HEK293 (cell line): Measurements from ENCODE around the gene RAD51C.

Source experiments
- CTCF ChIA-PET: fragments of 350-600 bp; formaldehyde crosslinking; extraction: SDS; loops from one replicate; lab custom pipeline; 2021; ENCODE audit warnings: antibody characterized with exemption; lab: Yijun Ruan, JAX
- POLR2A ChIA-PET: fragments of 300-600 bp; formaldehyde crosslinking; extraction: SDS; loops from one replicate; lab custom pipeline; 2020; ENCODE audit warnings: antibody characterized with exemption, inconsistent platforms; lab: Yijun Ruan, JAX
- H3K27ac ChIP-seq: fragments of 200-500 bp; sonication (Bioruptor generic); 2 replicates; pipeline ENCODE4 v1.5.1; 2014; ENCODE audit warnings: low read depth, low read length, control low read depth, inconsistent platforms; ENCODE audit errors: extremely low read depth
- H3K36me3 ChIP-seq, 2 experiments: fragments of 200-500 bp in 1 of 2; sonication (Bioruptor generic) in 1 of 2; 1 replicate in 1 of 2; 2 replicates in 1 of 2; pipeline ENCODE4 v1.5.1; 2014 to 2017; ENCODE audit warnings: inconsistent platforms in 2 of 2, low read length in 2 of 2; ENCODE audit not compliant: control insufficient read depth in 2 of 2, insufficient read depth in 1 of 2
- H3K4me1 ChIP-seq: fragments of 200-500 bp; sonication (Bioruptor generic); 2 replicates; pipeline ENCODE4 v1.5.1; 2014; ENCODE audit warnings: mild to moderate bottlenecking, low read length, inconsistent platforms; ENCODE audit not compliant: control insufficient read depth, insufficient read depth
- H3K4me3 ChIP-seq: 2 replicates; pipeline ENCODE4 v1.5.1; 2011; ENCODE audit warnings: low read depth, mild to moderate bottlenecking, control low read depth, low read length, moderate library complexity
- H3K9me3 ChIP-seq: fragments of 200-500 bp; sonication (Bioruptor generic); 2 replicates; pipeline ENCODE4 v1.5.1; 2014; ENCODE audit warnings: low read depth, low read length, inconsistent platforms; ENCODE audit not compliant: control insufficient read depth, insufficient read depth
- BCL11A ChIP-seq: fragments of 450-650 bp; formaldehyde crosslinking; IDR thresholded peaks from 2 replicates; pipeline ENCODE4 v1.5.1; 2016; ENCODE audit warnings: low read depth, missing biosample characterization, missing genetic modification characterization
- KLF8 ChIP-seq: fragments of 450-650 bp; formaldehyde crosslinking; IDR thresholded peaks from 2 replicates; pipeline ENCODE4 v1.5.1; 2016; ENCODE audit warnings: missing biosample characterization, missing genetic modification characterization
- PBX3 ChIP-seq: sonication (generic); formaldehyde crosslinking; IDR thresholded peaks from 2 replicates; pipeline ENCODE4 v1.8.1; 2022; ENCODE audit warnings: mild to moderate bottlenecking, moderate library complexity, missing genetic modification reagents
- SETDB1 ChIP-seq: IDR thresholded peaks from one replicate; pipeline ENCODE4 v1.6.1; 2017; ENCODE audit warnings: mild to moderate bottlenecking, low read length, moderate library complexity, mixed read lengths; ENCODE audit not compliant: insufficient read length
- SP2 ChIP-seq: fragments of 450-650 bp; formaldehyde crosslinking; IDR thresholded peaks from 2 replicates; pipeline ENCODE4 v1.5.1; 2016; ENCODE audit warnings: missing biosample characterization, missing genetic modification characterization
- SP3 ChIP-seq: fragments of 450-650 bp; formaldehyde crosslinking; IDR thresholded peaks from 2 replicates; pipeline ENCODE4 v1.5.1; 2016; ENCODE audit warnings: missing biosample characterization, missing genetic modification characterization
- YY1 ChIP-seq: fragments of 450-650 bp; formaldehyde crosslinking; IDR thresholded peaks from 2 replicates; pipeline ENCODE4 v1.5.1; 2018; ENCODE audit warnings: missing biosample characterization, missing genetic modification characterization
- ZBTB1 ChIP-seq: fragments of 450-650 bp; formaldehyde crosslinking; IDR thresholded peaks from 2 replicates; pipeline ENCODE4 v1.5.1; 2016; ENCODE audit warnings: missing biosample characterization, missing genetic modification characterization
- ZBTB11 ChIP-seq: fragments of 450-650 bp; formaldehyde crosslinking; conservative IDR thresholded peaks from 2 replicates; pipeline ENCODE4 v1.5.1; 2016; ENCODE audit warnings: low read depth, missing biosample characterization, missing genetic modification characterization
- ZBTB44 ChIP-seq: fragments of 450-650 bp; IDR thresholded peaks from 2 replicates; pipeline ENCODE4 v1.5.1; 2018; ENCODE audit warnings: missing biosample characterization, mild to moderate bottlenecking, missing genetic modification characterization
- ZBTB7A ChIP-seq: fragments of 450-650 bp; formaldehyde crosslinking; IDR thresholded peaks from 2 replicates; pipeline ENCODE4 v1.5.1; 2016; ENCODE audit warnings: low read depth, missing biosample characterization, missing genetic modification characterization
- ZBTB8A ChIP-seq: fragments of 450-650 bp; formaldehyde crosslinking; IDR thresholded peaks from 2 replicates; pipeline ENCODE4 v1.5.1; 2016; ENCODE audit warnings: missing biosample characterization, missing genetic modification characterization
- ZFP69B ChIP-seq: fragments of 450-650 bp; formaldehyde crosslinking; IDR thresholded peaks from 2 replicates; pipeline ENCODE4 v1.5.1; 2016; ENCODE audit warnings: missing biosample characterization, missing genetic modification characterization
- ZNF169 ChIP-seq: fragments of 450-650 bp; formaldehyde crosslinking; IDR thresholded peaks from 2 replicates; pipeline ENCODE4 v1.5.1; 2016; ENCODE audit warnings: missing biosample characterization, missing genetic modification characterization
- ZNF202 ChIP-seq: fragments of 450-650 bp; formaldehyde crosslinking; IDR thresholded peaks from 2 replicates; pipeline ENCODE4 v1.5.1; 2016; ENCODE audit warnings: missing biosample characterization, missing genetic modification characterization, borderline replicate concordance
- ZNF518A ChIP-seq: fragments of 450-650 bp; formaldehyde crosslinking; conservative IDR thresholded peaks from 2 replicates; pipeline ENCODE4 v1.5.1; 2016; ENCODE audit warnings: low read depth, missing biosample characterization, missing genetic modification characterization
- ZNF548 ChIP-seq: fragments of 450-650 bp; formaldehyde crosslinking; IDR thresholded peaks from 2 replicates; pipeline ENCODE4 v1.5.1; 2016; ENCODE audit warnings: missing biosample characterization, missing genetic modification characterization
- ZNF561 ChIP-seq: fragments of 450-650 bp; IDR thresholded peaks from 2 replicates; pipeline ENCODE4 v1.5.1; 2018; ENCODE audit warnings: missing biosample characterization, missing genetic modification characterization, borderline replicate concordance
- ZNF610 ChIP-seq: fragments of 450-650 bp; formaldehyde crosslinking; IDR thresholded peaks from 2 replicates; pipeline ENCODE4 v1.5.1; 2016; ENCODE audit warnings: missing biosample characterization, missing genetic modification characterization, borderline replicate concordance
- ZNF623 ChIP-seq: fragments of 450-650 bp; formaldehyde crosslinking; IDR thresholded peaks from 2 replicates; pipeline ENCODE4 v1.5.1; 2016; ENCODE audit warnings: missing biosample characterization, missing genetic modification characterization
- ZNF658 ChIP-seq: fragments of 450-650 bp; formaldehyde crosslinking; IDR thresholded peaks from 2 replicates; pipeline ENCODE4; 2016; ENCODE audit warnings: missing biosample characterization, missing genetic modification characterization
- ZNF76 ChIP-seq: fragments of 450-650 bp; formaldehyde crosslinking; IDR thresholded peaks from 2 replicates; pipeline ENCODE4; 2016; ENCODE audit warnings: low read depth, missing biosample characterization, missing genetic modification characterization, borderline replicate concordance
- ZSCAN5A ChIP-seq: fragments of 450-650 bp; formaldehyde crosslinking; IDR thresholded peaks from 2 replicates; pipeline ENCODE4 v1.5.1; 2016; ENCODE audit warnings: missing biosample characterization, missing genetic modification characterization

RAD51C gene

GRCh38 chr17:58692239-58693055 lies at the start of gene RAD51C:
Gene RAD51C, plus strand, starts transcription at chr17:58692602. Its CDS starts 42 bp downstream, at chr17:58692644.
- H3K9me3 ChIP-seq, result no peaks in the 10 kb centered on the region
- POLR2A ChIA-PET, result interaction anchor here (0.5 to 5.0 kb wide), 16 partner anchors 9 to 1131 kb away, joined by 3 to 49 read pairs (median 4); partner anchors contain the start of genes PRR11 and SKA2
- peaks cover 18 to 28% of the 10 kb centered on the region in 2 experiments for H3K36me3 ChIP-seq
- H3K4me1 ChIP-seq, result peaks cover 16% of the 10 kb centered on the region
- CTCF ChIA-PET, result interaction anchor here (0.6 to 2.2 kb wide), 5 partner anchors 18 to 1989 kb away, joined by 4 to 8 read pairs (median 4); no protein-coding TSS in a partner anchor
- peak within 1 kb of the TSS; percentile 74 for H3K4me3 ChIP-seq
- H3K27ac ChIP-seq, result peak within 1 kb of the TSS; percentile 96
- TF ChIP-seq ZBTB1 (tag by site-specific recombination) (peak; percentile 35; the same call in 1 of the 2 replicates), ZNF561 (tag by site-specific recombination) (peak; percentile 48; the same call in 1 of the 2 replicates), ZFP69B (tag by site-specific recombination) (peak; percentile 33; the same call in 1 of the 2 replicates), ZNF76 (tag by site-specific recombination) (peak; percentile 63; the same call in 1 of the 2 replicates), ZBTB11 (tag by site-specific recombination) (peak; percentile 76), ZSCAN5A (tag by site-specific recombination) (peak; percentile 23; the same call in 1 of the 2 replicates), ZNF623 (tag by site-specific recombination) (0 out of 2 replicates have a peak, but pooled peaks have one; percentile 20), KLF8 (peak; percentile 81), ZNF202 (tag by site-specific recombination) (no peak), ZBTB44 (tag by site-specific recombination) (peak; percentile 64; the same call in 1 of the 2 replicates), ZNF548 (tag by site-specific recombination) (no peak), ZNF169 (no peak), BCL11A (0 out of 2 replicates have a peak, but pooled peaks have one; percentile 23), YY1 (tag by site-specific recombination) (0 out of 2 replicates have a peak, but pooled peaks have one; percentile 43), ZNF610 (tag by site-specific recombination) (peak; percentile 75; the same call in 1 of the 2 replicates), SETDB1 (peak; percentile 77), SP2 (tag by site-specific recombination) (peak; percentile 60), PBX3 (CRISPR knock-in tag) (peak; percentile 66; the same call in 1 of the 2 replicates), ZNF518A (peak; percentile 94), ZBTB8A (tag by site-specific recombination) (peak; percentile 72), ZNF658 (no peak), SP3 (peak; percentile 74), ZBTB7A (tag by site-specific recombination) (no peak)
